Testis (tissue), 2 donors: ENCODE data around the gene TRAPPC11.

Experiments used
- POLR2A ChIP-seq: fragments of 450-650 bp; IDR thresholded peaks from one replicate; pipeline ENCODE4 v1.6.1; 2017; ENCODE audit warnings: antibody characterized with exemption, mild to moderate bottlenecking, moderate library complexity
- TF ChIP-seq, protein P1 (sequence below), 3 experiments: fragments of 450-650 bp in 2 of 3; fragments of 200-600 bp in 1 of 3; sonication (generic) in 1 of 3; IDR thresholded peaks; one replicate each; pipeline ENCODE4 v1.5.1; 2016 to 2019; ENCODE audit warnings: antibody characterized with exemption in 3 of 3, mild to moderate bottlenecking in 2 of 3, moderate library complexity in 1 of 3

DNA sequence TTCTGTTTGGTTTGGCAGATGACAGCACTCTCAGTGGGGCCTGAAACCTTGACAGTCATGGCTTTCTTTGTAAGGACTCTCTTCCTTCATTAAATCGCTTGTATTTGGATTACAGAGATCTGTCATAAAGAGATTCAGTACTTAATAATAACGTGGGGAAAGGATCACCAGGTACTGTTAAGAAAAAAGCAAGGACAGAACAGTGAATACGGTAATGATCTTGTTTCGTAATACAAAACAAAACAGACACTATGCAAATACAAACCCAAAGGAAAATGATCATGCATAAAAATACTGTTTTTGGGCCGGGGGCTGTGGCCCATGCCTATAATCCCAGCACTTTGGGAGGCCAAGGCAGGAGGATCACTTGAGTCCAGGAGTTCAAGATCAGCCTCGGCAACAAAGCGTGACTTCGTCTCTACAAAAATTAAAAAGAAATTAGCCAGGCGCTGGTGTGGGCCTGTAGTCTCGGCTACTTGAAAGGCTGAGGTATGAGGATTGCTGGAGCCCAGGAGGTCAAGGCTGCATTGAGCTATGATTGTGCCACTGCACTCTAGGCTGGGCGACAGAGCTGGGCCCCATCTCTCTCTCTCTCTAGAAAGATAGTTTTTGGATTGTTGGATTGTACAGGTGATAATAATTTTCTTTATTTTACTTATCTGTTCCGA is 64.6 kb downstream of the TRAPPC11 start:
- TF ChIP-seq, protein P1, sequence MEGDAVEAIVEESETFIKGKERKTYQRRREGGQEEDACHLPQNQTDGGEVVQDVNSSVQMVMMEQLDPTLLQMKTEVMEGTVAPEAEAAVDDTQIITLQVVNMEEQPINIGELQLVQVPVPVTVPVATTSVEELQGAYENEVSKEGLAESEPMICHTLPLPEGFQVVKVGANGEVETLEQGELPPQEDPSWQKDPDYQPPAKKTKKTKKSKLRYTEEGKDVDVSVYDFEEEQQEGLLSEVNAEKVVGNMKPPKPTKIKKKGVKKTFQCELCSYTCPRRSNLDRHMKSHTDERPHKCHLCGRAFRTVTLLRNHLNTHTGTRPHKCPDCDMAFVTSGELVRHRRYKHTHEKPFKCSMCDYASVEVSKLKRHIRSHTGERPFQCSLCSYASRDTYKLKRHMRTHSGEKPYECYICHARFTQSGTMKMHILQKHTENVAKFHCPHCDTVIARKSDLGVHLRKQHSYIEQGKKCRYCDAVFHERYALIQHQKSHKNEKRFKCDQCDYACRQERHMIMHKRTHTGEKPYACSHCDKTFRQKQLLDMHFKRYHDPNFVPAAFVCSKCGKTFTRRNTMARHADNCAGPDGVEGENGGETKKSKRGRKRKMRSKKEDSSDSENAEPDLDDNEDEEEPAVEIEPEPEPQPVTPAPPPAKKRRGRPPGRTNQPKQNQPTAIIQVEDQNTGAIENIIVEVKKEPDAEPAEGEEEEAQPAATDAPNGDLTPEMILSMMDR (IDR thresholded peaks at IDR 0.05), result no peak
- no peak for TF ChIP-seq POLR2A
